Measurements from ENCODE around the gene AAMDC. TPM values are rescaled to one million over a fixed set of nuclear protein-coding genes. Genes with fewer than 3 reads are reported as not detected.

The AAMDC gene
- 10 to 100 TPM; 28.4 to 36.5 TPM for total RNA-seq
- 100 to 1,000 TPM in 1 of 2 donors, 10 to 100 TPM in 1; 99.0 to 130 TPM for polyA plus RNA-seq
- long read RNA-seq, donor 1, partial matches to known transcripts, result 0 of 20 reads
- long read RNA-seq, donor 1, other reads (novel, unspliced or antisense), result 14 of 20 reads
- long read RNA-seq, donor 2, partial matches to known transcripts, result 1 of 27 reads
- long read RNA-seq, donor 2, other reads (novel, unspliced or antisense), result 21 of 27 reads

- WGBS, 2 donors, result 0% methylated on average over 59 to 64 of the region's 64 CpGs
- Histone ChIP-seq H3K4me1 (ENCODE audit: control insufficient read depth in 1 of 2, insufficient read depth in 2 of 2, low read length in 2 of 2) (no peaks in the 10 kb centered on the region), H3K27me3 (ENCODE audit: control insufficient read depth in 1 of 2, insufficient read depth in 2 of 2, low read length in 1 of 2) (no peaks in the 10 kb centered on the region), H3K9me3 (ENCODE audit: control insufficient read depth, low read length) (no peaks in the 10 kb centered on the region), H3K27ac (ENCODE audit: low read depth in 1 of 2, low read length in 2 of 2) (peak within 1 kb of the TSS; percentile 82 to 95), H3K4me3 (ENCODE audit: low read length in 2 of 2) (peak within 1 kb of the TSS; percentile 71 to 96), H3K36me3 (ENCODE audit: control insufficient read depth in 1 of 2, insufficient read depth in 2 of 2, low read length in 1 of 2) (no peaks in the 10 kb centered on the region)
- ATAC-seq (ENCODE audit: low FRiP score) (peak; percentile 97), DNase-seq (peak; percentile 99 to 100)
- intact Hi-C loops (cut with DNase I), result loop anchor here (1.0 to 10.0 kb wide), 2 partner anchors 174 kb away; partner anchors contain the start of gene INTS4 (in 2 of the 2)
These were observed at the start of gene AAMDC, which contains the start of gene RSF1 for GRCh38 chr11:77820565-77821348. AAMDC (plus strand) TSS chr11:77821144; CDS start chr11:77842497, 21,353 bp downstream. RSF1 (minus strand) TSS chr11:77820722; CDS start chr11:77820714, 8 bp downstream.

- intact Hi-C loops (cut with DNase I), result no loop called here
These were observed 45.0 kb upstream of the AAMDC start for GRCh38 chr11:77775936-77776335.

GRCh38 chr11:77776455-77776854 is 44.5 kb upstream of the AAMDC start:
- intact Hi-C loops (cut with DNase I), result no loop called here
- H3K27me3 ChIP-seq (ENCODE audit: control insufficient read depth in 1 of 2, insufficient read depth in 2 of 2, low read length in 1 of 2), result no peaks in the 10 kb centered on the region
- WGBS, 2 donors, result 80 to 86% methylated on average over 1 of the region's 1 CpG
- no peak overlapping the region for H3K27ac ChIP-seq (ENCODE audit: low read depth in 1 of 2, low read length in 2 of 2)
- no peak overlapping the region for H3K4me3 ChIP-seq (ENCODE audit: low read length in 2 of 2)
- H3K36me3 ChIP-seq (ENCODE audit: control insufficient read depth in 1 of 2, insufficient read depth in 2 of 2, low read length in 1 of 2), result no peaks in the 10 kb centered on the region
- H3K4me1 ChIP-seq (ENCODE audit: control insufficient read depth in 1 of 2, insufficient read depth in 2 of 2, low read length in 2 of 2), result peaks cover 0 to 3% of the 10 kb centered on the region in 2 donors
- no peaks in the 10 kb centered on the region for H3K9me3 ChIP-seq (ENCODE audit: control insufficient read depth, low read length)
- DNase-seq (no peak), ATAC-seq (ENCODE audit: low FRiP score) (no peak)

More at GRCh38 chr11:77775936-77776335, 45.0 kb upstream of the AAMDC start:
- no peak for ATAC-seq (ENCODE audit: low FRiP score)
- H3K36me3 ChIP-seq (ENCODE audit: control insufficient read depth in 1 of 2, insufficient read depth in 2 of 2, low read length in 1 of 2), result no peaks in the 10 kb centered on the region
- no peaks in the 10 kb centered on the region for H3K27me3 ChIP-seq (ENCODE audit: control insufficient read depth in 1 of 2, insufficient read depth in 2 of 2, low read length in 1 of 2)
- no peak overlapping the region for H3K27ac ChIP-seq (ENCODE audit: low read depth in 1 of 2, low read length in 2 of 2)
- H3K4me3 ChIP-seq (ENCODE audit: low read length in 2 of 2), result no peak overlapping the region
- H3K4me1 ChIP-seq (ENCODE audit: control insufficient read depth in 1 of 2, insufficient read depth in 2 of 2, low read length in 2 of 2), result peaks cover 0 to 6% of the 10 kb centered on the region in 2 donors
- WGBS, 2 donors, result 26 to 37% methylated on average over 2 of the region's 2 CpGs
- no peak for DNase-seq
- H3K9me3 ChIP-seq (ENCODE audit: control insufficient read depth, low read length), result no peaks in the 10 kb centered on the region

GRCh38 chr11:77778118-77778517 is 42.8 kb upstream of the AAMDC start:
- Histone ChIP-seq H3K27ac (ENCODE audit: low read depth in 1 of 2, low read length in 2 of 2) (no peak overlapping the region), H3K36me3 (ENCODE audit: control insufficient read depth in 1 of 2, insufficient read depth in 2 of 2, low read length in 1 of 2) (no peaks in the 10 kb centered on the region), H3K4me3 (ENCODE audit: low read length in 2 of 2) (no peak overlapping the region), H3K27me3 (ENCODE audit: control insufficient read depth in 1 of 2, insufficient read depth in 2 of 2, low read length in 1 of 2) (no peaks in the 10 kb centered on the region), H3K4me1 (ENCODE audit: control insufficient read depth in 1 of 2, insufficient read depth in 2 of 2, low read length in 2 of 2) (no peaks in the 10 kb centered on the region), H3K9me3 (ENCODE audit: control insufficient read depth, low read length) (no peaks in the 10 kb centered on the region)
- ATAC-seq (ENCODE audit: low FRiP score) (no peak), DNase-seq (no peak)
- WGBS, 2 donors, result 98 to 100% methylated on average over 1 of the region's 1 CpG
- intact Hi-C loops (cut with DNase I), result no loop called here

- 36 to 39% methylated on average over 1 of the region's 1 CpG for WGBS, 2 donors
- DNase-seq (no peak), ATAC-seq (ENCODE audit: low FRiP score) (no peak)
- no peaks in the 10 kb centered on the region for H3K27me3 ChIP-seq (ENCODE audit: control insufficient read depth in 1 of 2, insufficient read depth in 2 of 2, low read length in 1 of 2)
- H3K36me3 ChIP-seq (ENCODE audit: control insufficient read depth in 1 of 2, insufficient read depth in 2 of 2, low read length in 1 of 2), result no peaks in the 10 kb centered on the region
- H3K27ac ChIP-seq (ENCODE audit: low read depth in 1 of 2, low read length in 2 of 2), result no peak overlapping the region
- no peaks in the 10 kb centered on the region for H3K9me3 ChIP-seq (ENCODE audit: control insufficient read depth, low read length)
- intact Hi-C loops (cut with DNase I), result no loop called here
- no peak overlapping the region for H3K4me3 ChIP-seq (ENCODE audit: low read length in 2 of 2)
- no peaks in the 10 kb centered on the region for H3K4me1 ChIP-seq (ENCODE audit: control insufficient read depth in 1 of 2, insufficient read depth in 2 of 2, low read length in 2 of 2)
These were observed 42.4 kb upstream of the AAMDC start for GRCh38 chr11:77778549-77778948.

GRCh38 chr11:77779935-77780334 is 41.0 kb upstream of the AAMDC start:
- intact Hi-C loops (cut with DNase I), result no loop called here
- H3K27me3 ChIP-seq (ENCODE audit: control insufficient read depth in 1 of 2, insufficient read depth in 2 of 2, low read length in 1 of 2), result no peaks in the 10 kb centered on the region
- no peaks in the 10 kb centered on the region for H3K36me3 ChIP-seq (ENCODE audit: control insufficient read depth in 1 of 2, insufficient read depth in 2 of 2, low read length in 1 of 2)
- H3K4me3 ChIP-seq (ENCODE audit: low read length in 2 of 2), result no peak overlapping the region
- H3K4me1 ChIP-seq (ENCODE audit: control insufficient read depth in 1 of 2, insufficient read depth in 2 of 2, low read length in 2 of 2), result no peaks in the 10 kb centered on the region
- no peak for DNase-seq
- no peak for ATAC-seq (ENCODE audit: low FRiP score)
- no peak overlapping the region for H3K27ac ChIP-seq (ENCODE audit: low read depth in 1 of 2, low read length in 2 of 2)
- H3K9me3 ChIP-seq (ENCODE audit: control insufficient read depth, low read length), result no peaks in the 10 kb centered on the region

- no peaks in the 10 kb centered on the region for H3K27me3 ChIP-seq (ENCODE audit: control insufficient read depth in 1 of 2, insufficient read depth in 2 of 2, low read length in 1 of 2)
- 95 to 98% methylated on average over 1 of the region's 1 CpG for WGBS, 2 donors
- H3K27ac ChIP-seq (ENCODE audit: low read depth in 1 of 2, low read length in 2 of 2), result no peak overlapping the region
- H3K4me1 ChIP-seq (ENCODE audit: control insufficient read depth in 1 of 2, insufficient read depth in 2 of 2, low read length in 2 of 2), result no peaks in the 10 kb centered on the region
- H3K9me3 ChIP-seq (ENCODE audit: control insufficient read depth, low read length), result no peaks in the 10 kb centered on the region
- H3K4me3 ChIP-seq (ENCODE audit: low read length in 2 of 2), result no peak overlapping the region
- intact Hi-C loops (cut with DNase I), result no loop called here
- H3K36me3 ChIP-seq (ENCODE audit: control insufficient read depth in 1 of 2, insufficient read depth in 2 of 2, low read length in 1 of 2), result no peaks in the 10 kb centered on the region
- DNase-seq (no peak), ATAC-seq (ENCODE audit: low FRiP score) (no peak)
These were observed 37.9 kb upstream of the AAMDC start for GRCh38 chr11:77783025-77783424.

- DNase-seq (no peak), ATAC-seq (ENCODE audit: low FRiP score) (no peak)
- no peak overlapping the region for H3K4me3 ChIP-seq (ENCODE audit: low read length in 2 of 2)
- H3K9me3 ChIP-seq (ENCODE audit: control insufficient read depth, low read length), result no peaks in the 10 kb centered on the region
- H3K36me3 ChIP-seq (ENCODE audit: control insufficient read depth in 1 of 2, insufficient read depth in 2 of 2, low read length in 1 of 2), result no peaks in the 10 kb centered on the region
- no peaks in the 10 kb centered on the region for H3K27me3 ChIP-seq (ENCODE audit: control insufficient read depth in 1 of 2, insufficient read depth in 2 of 2, low read length in 1 of 2)
- no peaks in the 10 kb centered on the region for H3K4me1 ChIP-seq (ENCODE audit: control insufficient read depth in 1 of 2, insufficient read depth in 2 of 2, low read length in 2 of 2)
- intact Hi-C loops (cut with DNase I), result no loop called here
- 84 to 91% methylated on average over 3 of the region's 3 CpGs for WGBS, 2 donors
- H3K27ac ChIP-seq (ENCODE audit: low read depth in 1 of 2, low read length in 2 of 2), result no peak overlapping the region
These were observed 36.4 kb upstream of the AAMDC start for GRCh38 chr11:77784572-77784971.
